Peyer's patch (tissue), 4 donors: ENCODE measurements around the gene UTP15. TPM values are rescaled to one million over a fixed set of nuclear protein-coding genes. Genes with fewer than 3 reads are reported as not detected.
A peak's percentile ranks its signal among the peaks of the same experiment; 100 is the strongest.

ENCODE experiments used
- DNase-seq, 3 donors: peaks; one replicate each; pipeline ENCODE4 v3.0.0-alpha.2; 2017 to 2019
- H3K27ac ChIP-seq, 4 donors: fragments of 200-600 bp; sonication (generic); one replicate each; pipeline ENCODE4 v1.5.1; 2016 to 2019
- H3K27me3 ChIP-seq, 2 donors: fragments of 200-600 bp; sonication (generic); one replicate each; pipeline ENCODE4 v1.5.1; 2019
- H3K36me3 ChIP-seq, 3 donors: fragments of 200-600 bp; sonication (generic); one replicate each; pipeline ENCODE4 v1.5.1; 2016 to 2019
- H3K4me1 ChIP-seq, 4 donors: fragments of 200-600 bp; sonication (generic); one replicate each; pipeline ENCODE4 v1.5.1; 2016 to 2019
- H3K4me3 ChIP-seq, 4 donors: fragments of 200-600 bp; sonication (generic); 1 replicate in 3 of 4; 2 replicates in 1 of 4; pipeline ENCODE4 v1.5.1; 2016 to 2019; ENCODE audit warnings: mild to moderate bottlenecking in 1 of 4
- H3K9me3 ChIP-seq, 4 donors: fragments of 200-600 bp; sonication (generic); one replicate each; pipeline ENCODE4 v1.5.1; 2016 to 2019; ENCODE audit warnings: mild to moderate bottlenecking in 1 of 4
- POLR2A ChIP-seq, 2 donors: fragments of 450-650 bp; IDR thresholded peaks; one replicate each; pipeline ENCODE4 v1.5.1; 2017; ENCODE audit warnings: antibody characterized with exemption in 2 of 2, mild to moderate bottlenecking in 2 of 2, moderate library complexity in 2 of 2
- total RNA-seq, 4 donors: library from RNA; depleted of rRNA; stranded (reverse); fragments of >200 nt; gene quantifications; one replicate each; pipeline ENCODE4 v1.1.0, GENCODE V29; 2016
- TF ChIP-seq, protein P1 (sequence below), 6 experiments: fragments of 450-650 bp in 4 of 6; fragments of 200-600 bp in 2 of 6; sonication (generic) in 1 of 6; IDR thresholded peaks; one replicate each; pipeline ENCODE4 v1.5.1; 2017 to 2019; ENCODE audit warnings: antibody characterized with exemption in 6 of 6, mild to moderate bottlenecking in 3 of 6, moderate library complexity in 1 of 6

The UTP15 gene
- total RNA-seq, 4 donors from 2014 or later, result 10.3 to 21.7 (median 18.9) TPM

DNA sequence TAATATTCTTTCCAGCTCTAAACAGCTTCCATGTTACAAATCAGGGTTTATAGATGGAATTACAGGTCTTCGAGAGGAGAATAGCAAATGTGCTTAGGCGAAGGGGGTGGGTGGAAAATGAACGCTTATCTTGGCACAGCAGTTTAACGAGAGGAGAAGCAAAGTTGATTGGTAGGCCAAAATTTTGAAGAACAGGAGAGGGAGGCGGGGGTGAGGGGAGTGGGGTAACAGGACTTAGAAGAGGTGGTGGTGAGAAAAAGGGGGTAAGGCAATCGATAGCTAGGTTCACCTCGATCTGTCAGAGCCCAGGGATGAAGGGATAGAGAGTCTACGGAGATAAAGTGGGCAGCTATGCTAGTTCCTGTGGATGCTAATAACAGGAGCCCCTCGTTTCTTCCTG is 868 bp upstream of the UTP15 start:
- H3K27ac ChIP-seq, result peak overlapping the region; percentile 85 to 91 (median 89)
- H3K4me3 ChIP-seq, result peak overlapping the region; percentile 60 to 86 (median 75)
- TF ChIP-seq POLR2A (IDR thresholded peaks at IDR 0.05), result no peak
- TF ChIP-seq, protein P1, sequence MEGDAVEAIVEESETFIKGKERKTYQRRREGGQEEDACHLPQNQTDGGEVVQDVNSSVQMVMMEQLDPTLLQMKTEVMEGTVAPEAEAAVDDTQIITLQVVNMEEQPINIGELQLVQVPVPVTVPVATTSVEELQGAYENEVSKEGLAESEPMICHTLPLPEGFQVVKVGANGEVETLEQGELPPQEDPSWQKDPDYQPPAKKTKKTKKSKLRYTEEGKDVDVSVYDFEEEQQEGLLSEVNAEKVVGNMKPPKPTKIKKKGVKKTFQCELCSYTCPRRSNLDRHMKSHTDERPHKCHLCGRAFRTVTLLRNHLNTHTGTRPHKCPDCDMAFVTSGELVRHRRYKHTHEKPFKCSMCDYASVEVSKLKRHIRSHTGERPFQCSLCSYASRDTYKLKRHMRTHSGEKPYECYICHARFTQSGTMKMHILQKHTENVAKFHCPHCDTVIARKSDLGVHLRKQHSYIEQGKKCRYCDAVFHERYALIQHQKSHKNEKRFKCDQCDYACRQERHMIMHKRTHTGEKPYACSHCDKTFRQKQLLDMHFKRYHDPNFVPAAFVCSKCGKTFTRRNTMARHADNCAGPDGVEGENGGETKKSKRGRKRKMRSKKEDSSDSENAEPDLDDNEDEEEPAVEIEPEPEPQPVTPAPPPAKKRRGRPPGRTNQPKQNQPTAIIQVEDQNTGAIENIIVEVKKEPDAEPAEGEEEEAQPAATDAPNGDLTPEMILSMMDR (IDR thresholded peaks at IDR 0.05), result no peak
- no peak for DNase-seq
- H3K27me3 ChIP-seq, result no peaks in the 10 kb centered on the region
- H3K36me3 ChIP-seq, result peaks cover 0 to 33% (median 0%) of the 10 kb centered on the region in 3 donors
- peaks cover 0 to 27% (median 10%) of the 10 kb centered on the region in 4 donors for H3K4me1 ChIP-seq
- H3K9me3 ChIP-seq, result no peaks in the 10 kb centered on the region

DNA sequence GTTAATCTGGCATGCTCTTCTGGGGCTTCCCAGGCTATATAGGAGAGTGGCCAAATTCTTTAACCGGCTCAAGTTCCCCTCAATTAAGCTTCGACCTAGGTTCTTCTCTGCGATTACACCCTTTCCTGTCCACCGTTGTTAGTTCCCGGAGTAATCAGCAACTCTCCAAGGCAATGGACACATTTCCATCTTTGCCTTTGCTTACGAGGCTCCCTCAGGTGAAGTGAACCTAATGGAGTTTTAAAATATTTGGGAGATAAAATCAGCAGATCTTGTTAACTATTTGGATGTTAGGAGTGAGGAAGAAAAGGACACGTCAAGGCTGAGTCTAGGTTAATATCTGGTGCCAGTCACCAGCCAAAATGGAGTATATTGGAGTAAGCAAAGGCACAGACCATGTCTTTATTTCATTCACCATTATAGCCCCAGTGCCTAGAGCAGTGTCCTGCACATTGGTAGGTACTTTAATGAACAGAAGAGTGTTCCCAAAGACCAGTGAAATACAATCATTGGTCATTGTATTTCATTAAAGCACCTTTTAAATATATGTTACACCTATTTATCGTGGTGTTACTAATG is 515 bp downstream of the UTP15 start:
- Histone ChIP-seq H3K9me3 (no peaks in the 10 kb centered on the region), H3K4me1 (peaks cover 0 to 27% (median 10%) of the 10 kb centered on the region in 4 donors), H3K4me3 (peak overlapping the region; percentile 60 to 86 (median 75)), H3K27ac (peak overlapping the region; percentile 85 to 91 (median 89)), H3K27me3 (no peaks in the 10 kb centered on the region), H3K36me3 (peaks cover 0 to 30% (median 0%) of the 10 kb centered on the region in 3 donors)
- no peak for DNase-seq
- no peak for TF ChIP-seq POLR2A (IDR thresholded peaks at IDR 0.05)
- TF ChIP-seq, protein P1 (IDR thresholded peaks at IDR 0.05), result no peak

DNA sequence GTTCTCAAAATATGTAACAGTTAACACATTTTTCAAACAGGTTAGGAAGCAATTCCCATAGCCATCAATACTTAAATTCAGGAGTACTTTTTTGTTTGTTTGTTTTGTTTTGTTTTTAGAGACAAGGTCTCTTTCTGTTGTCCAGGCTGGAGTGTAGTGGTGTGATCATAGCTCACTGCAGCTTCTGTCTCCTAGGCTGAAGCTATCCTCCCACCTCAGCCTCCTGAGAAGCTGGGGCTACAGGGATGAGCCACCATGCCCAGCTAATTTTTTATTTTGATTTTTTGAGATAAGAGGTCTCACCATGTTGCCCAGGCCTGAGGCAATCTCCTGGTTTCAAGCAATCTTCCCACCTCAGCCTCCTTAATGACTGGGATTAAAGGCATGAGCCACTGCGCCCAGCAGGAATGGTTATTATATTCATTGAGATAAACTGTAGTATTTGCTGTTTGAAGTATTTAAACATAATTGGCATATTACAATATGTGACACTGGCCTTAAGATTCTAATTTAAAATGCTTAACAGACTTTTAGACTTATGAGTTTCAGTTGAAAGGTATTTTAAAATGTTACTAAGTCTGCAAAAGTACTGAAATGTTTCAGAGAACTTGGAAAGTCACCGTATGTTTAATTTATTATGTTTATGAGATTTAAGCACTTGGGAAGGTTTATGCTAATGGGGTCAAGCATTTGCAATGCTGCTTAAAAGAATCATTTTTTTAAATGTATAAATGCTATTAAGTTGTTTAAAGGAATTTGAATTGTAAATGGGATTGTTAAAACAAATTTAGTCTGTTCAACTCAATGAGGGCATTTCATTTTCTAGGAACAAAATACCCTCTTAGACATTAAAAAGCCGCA is 17.0 kb downstream of the UTP15 start:
- Histone ChIP-seq H3K36me3 (peaks cover 0 to 44% (median 0%) of the 10 kb centered on the region in 3 donors), H3K9me3 (no peaks in the 10 kb centered on the region), H3K27me3 (no peaks in the 10 kb centered on the region), H3K4me3 (no peak overlapping the region), H3K27ac (no peak overlapping the region), H3K4me1 (no peaks in the 10 kb centered on the region)
- TF ChIP-seq POLR2A (IDR thresholded peaks at IDR 0.05), result no peak
- TF ChIP-seq, protein P1 (IDR thresholded peaks at IDR 0.05), result no peak
- no peak for DNase-seq

DNA sequence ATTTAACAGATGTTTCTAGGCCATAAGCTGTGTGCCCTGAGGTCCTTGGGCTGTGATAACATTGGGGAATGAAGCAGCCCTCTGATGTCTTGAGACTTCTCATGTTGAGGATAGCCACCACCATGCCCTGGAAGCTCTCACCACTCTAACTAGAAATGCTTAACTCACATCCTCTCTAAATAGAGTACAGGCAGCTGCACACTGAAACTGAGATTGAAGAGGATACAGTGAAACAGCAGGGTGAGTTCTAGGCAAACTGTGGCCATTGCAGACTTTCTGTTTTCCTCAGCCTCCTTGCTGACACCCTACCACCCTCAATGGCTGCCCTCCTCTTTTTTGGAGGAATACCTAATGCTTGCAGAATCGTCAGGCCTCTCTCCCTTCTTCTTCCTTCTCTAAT is 22.4 kb downstream of the UTP15 start:
- no peak for DNase-seq
- no peak overlapping the region for H3K27ac ChIP-seq
- H3K36me3 ChIP-seq, result no peaks in the 10 kb centered on the region
- H3K27me3 ChIP-seq, result no peaks in the 10 kb centered on the region
- H3K9me3 ChIP-seq, result no peaks in the 10 kb centered on the region
- H3K4me1 ChIP-seq, result no peaks in the 10 kb centered on the region
- TF ChIP-seq, protein P1 (IDR thresholded peaks at IDR 0.05), result no peak
- TF ChIP-seq POLR2A (IDR thresholded peaks at IDR 0.05), result no peak
- H3K4me3 ChIP-seq, result no peak overlapping the region

DNA sequence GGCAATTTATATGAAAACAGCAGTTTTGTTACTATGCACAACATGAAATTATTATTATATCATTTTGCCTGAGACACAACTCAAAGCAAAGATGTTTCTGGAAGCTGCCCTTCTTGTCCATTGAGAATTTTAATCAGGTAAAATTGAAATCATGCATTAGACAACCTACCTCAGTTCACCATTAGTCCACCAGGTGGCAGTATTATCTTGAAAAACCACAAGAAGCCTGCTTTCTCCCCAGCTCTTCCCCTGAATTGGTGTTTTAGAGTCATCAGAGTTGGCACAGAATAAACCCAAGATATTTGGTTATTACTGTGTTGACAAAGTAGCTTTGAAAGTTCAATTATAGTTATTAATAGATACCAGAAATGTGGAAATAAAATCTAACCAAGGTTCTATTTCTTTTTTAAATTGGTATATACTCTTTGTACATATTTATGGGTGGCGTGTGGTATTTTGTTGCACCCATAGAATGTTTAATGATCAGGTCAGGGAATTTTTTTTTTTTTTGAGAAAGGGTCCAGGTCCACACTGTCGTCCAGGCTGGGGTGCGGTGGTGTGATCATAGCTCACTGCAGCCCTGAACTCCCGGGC is 25.7 kb downstream of the UTP15 start:
- H3K9me3 ChIP-seq, result no peaks in the 10 kb centered on the region
- TF ChIP-seq, protein P1 (IDR thresholded peaks at IDR 0.05), result peak; percentile 66 to 96 (median 91)
- no peak for TF ChIP-seq POLR2A (IDR thresholded peaks at IDR 0.05)
- no peak overlapping the region for H3K4me3 ChIP-seq
- DNase-seq, result peak in 2 of 3 donors; percentile 26 to 56
- no peaks in the 10 kb centered on the region for H3K36me3 ChIP-seq
- H3K27ac ChIP-seq, result no peak overlapping the region
- no peaks in the 10 kb centered on the region for H3K27me3 ChIP-seq
- no peaks in the 10 kb centered on the region for H3K4me1 ChIP-seq
